Measurements from ENCODE around the gene SPINK9.

SPINK9 gene

DNA sequence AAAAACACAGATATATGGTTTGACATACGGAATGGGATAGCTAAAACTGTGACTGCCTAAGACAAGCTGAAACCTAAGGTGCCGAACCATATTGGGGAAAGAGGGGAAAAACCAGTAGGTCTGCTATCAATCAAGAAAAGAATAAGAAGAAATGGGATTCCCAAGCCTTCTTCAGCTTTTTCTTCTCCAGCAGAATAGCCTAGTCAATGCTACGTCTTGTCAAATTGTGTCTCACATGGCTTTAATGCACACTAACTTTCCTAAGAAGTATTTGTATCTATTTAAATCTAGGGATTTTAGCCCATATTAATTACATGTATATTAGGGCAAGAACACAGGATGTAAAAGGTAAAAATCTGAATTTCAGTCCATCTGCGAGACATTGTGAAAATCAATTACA, 47.6 kb downstream of the SPINK9 start:
- H2BK15ac ChIP-seq (ENCODE audit: low read depth, poor library complexity, severe bottlenecking): no peak overlapping the region
- 88% methylated on average over 2 of the region's 4 CpGs for WGBS
- no peak overlapping the region for H2AFZ ChIP-seq (ENCODE audit: low read depth, low read length)
- DNase-seq: no peak
- H3K18ac ChIP-seq (ENCODE audit: low read depth in 1 of 2, low read length in 2 of 2): no peak overlapping the region
- H4K91ac ChIP-seq (ENCODE audit: low read length): no peak overlapping the region
- H3K36me3 ChIP-seq (ENCODE audit: control insufficient read depth in 1 of 2, insufficient read depth in 2 of 2, low read depth in 1 of 2, low read length in 2 of 2): peaks cover 0 to 11% of the 10 kb centered on the region in 2 experiments
- no peaks in the 10 kb centered on the region for H3K9me3 ChIP-seq (ENCODE audit: control insufficient read depth, low read length)
- no peak overlapping the region for H4K8ac ChIP-seq (ENCODE audit: low read length)
- no peak overlapping the region for H2AK5ac ChIP-seq (ENCODE audit: low read length, severe bottlenecking)
- no peak overlapping the region for H2BK120ac ChIP-seq (ENCODE audit: low read depth, low read length)
- H3K79me1 ChIP-seq (replicated peaks; ENCODE audit: low read length, poor library complexity, severe bottlenecking): no peaks in the 10 kb centered on the region
- no peak overlapping the region for H3K23ac ChIP-seq (ENCODE audit: low read length in 2 of 2)
- no peaks in the 10 kb centered on the region for H3K4me1 ChIP-seq (ENCODE audit: control insufficient read depth, insufficient read depth, low read depth, low read length)
- H3K14ac ChIP-seq (ENCODE audit: low read length in 2 of 2): no peak overlapping the region
- no peak overlapping the region for H2BK5ac ChIP-seq (ENCODE audit: low read depth, low read length, poor library complexity, severe bottlenecking)
- peak overlapping the region in 1 of 2 experiments; percentile 98 for H3K4me3 ChIP-seq (ENCODE audit: insufficient read depth in 1 of 2, low read depth in 1 of 2, low read length in 2 of 2)
- peak overlapping the region; percentile 98 for H3K9ac ChIP-seq (ENCODE audit: low read length)
- no peaks in the 10 kb centered on the region for H3K27me3 ChIP-seq (ENCODE audit: control insufficient read depth in 1 of 2, insufficient read depth in 1 of 2, low read length in 2 of 2)
- peak overlapping the region; percentile 50 for H3K4me2 ChIP-seq (ENCODE audit: low read length, poor library complexity, severe bottlenecking)
- H2BK12ac ChIP-seq (ENCODE audit: low read length in 2 of 2): no peak overlapping the region
- H3K4ac ChIP-seq (ENCODE audit: low read depth in 1 of 2, low read length in 2 of 2): peak overlapping the region in 1 of 2 experiments; percentile 15
- no peak overlapping the region for H3K27ac ChIP-seq (ENCODE audit: low read length, poor library complexity, severe bottlenecking)

DNA sequence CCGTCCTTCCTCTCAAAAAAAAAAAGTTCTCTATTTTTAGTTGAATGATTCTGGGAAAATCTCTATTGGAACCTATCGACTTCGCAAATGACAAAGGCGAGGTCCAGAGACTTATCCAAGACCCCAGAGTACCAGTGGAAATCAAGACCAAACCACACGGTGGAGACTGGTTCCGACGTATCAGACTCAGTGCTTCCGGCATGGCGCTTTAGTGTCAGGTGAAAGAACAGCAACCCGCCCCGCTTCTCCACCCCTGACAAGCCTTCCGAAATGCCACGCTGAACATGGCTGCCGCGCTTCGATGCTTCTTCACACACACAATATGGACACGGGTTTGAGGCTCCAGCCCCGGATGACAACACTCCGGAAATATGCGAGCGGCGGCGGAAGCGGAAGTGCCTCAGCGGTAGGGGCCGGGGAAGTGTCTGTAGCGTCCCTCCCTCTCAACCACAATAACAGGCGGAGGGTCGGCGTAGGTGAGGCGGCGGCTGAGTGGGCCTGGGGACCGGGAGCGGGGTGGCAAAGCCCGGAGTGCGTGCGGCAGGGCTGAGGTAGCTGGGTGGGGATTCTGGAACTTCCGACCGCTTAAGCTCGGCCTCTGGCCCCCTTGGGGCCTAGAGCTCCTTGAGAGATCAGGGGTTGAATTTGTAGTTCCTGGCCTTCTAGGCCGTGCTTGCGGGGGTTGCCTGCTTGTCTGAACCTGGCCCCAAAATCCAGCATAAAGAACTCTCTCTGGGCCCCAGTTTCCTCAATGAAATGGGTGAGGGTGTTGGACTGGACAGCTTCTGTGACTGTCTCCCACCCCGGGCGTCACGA, 48.4 kb downstream of the SPINK9 start, which contains the start of gene FBXO38:
Gene FBXO38 (plus strand): TSS at position 395 of the 816 bp plus-strand sequence. CDS start 10,819 bp downstream, outside the sequence.
- Histone ChIP-seq H3K9me3 (ENCODE audit: control insufficient read depth, low read length) (no peaks in the 10 kb centered on the region), H3K4me1 (ENCODE audit: control insufficient read depth, insufficient read depth, low read depth, low read length) (no peaks in the 10 kb centered on the region), H2AK5ac (ENCODE audit: low read length, severe bottlenecking) (peak within 1 kb of the TSS; percentile 88), H2BK5ac (ENCODE audit: low read depth, low read length, poor library complexity, severe bottlenecking) (peak within 1 kb of the TSS; percentile 71), H3K27ac (ENCODE audit: low read length, poor library complexity, severe bottlenecking) (peak within 1 kb of the TSS; percentile 89), H2BK120ac (ENCODE audit: low read depth, low read length) (peak within 1 kb of the TSS; percentile 83), H4K8ac (ENCODE audit: low read length) (peak within 1 kb of the TSS; percentile 92), H3K18ac (ENCODE audit: low read depth in 1 of 2, low read length in 2 of 2) (peak within 1 kb of the TSS; percentile 97 to 99), H3K79me1 (replicated peaks; ENCODE audit: low read length, poor library complexity, severe bottlenecking) (no peaks in the 10 kb centered on the region), H3K27me3 (ENCODE audit: control insufficient read depth in 1 of 2, insufficient read depth in 1 of 2, low read length in 2 of 2) (no peaks in the 10 kb centered on the region), H3K36me3 (ENCODE audit: control insufficient read depth in 1 of 2, insufficient read depth in 2 of 2, low read depth in 1 of 2, low read length in 2 of 2) (peaks cover 0 to 17% of the 10 kb centered on the region in 2 experiments), H3K23ac (ENCODE audit: low read length in 2 of 2) (peak within 1 kb of the TSS; percentile 50 to 81), H3K14ac (ENCODE audit: low read length in 2 of 2) (peak within 1 kb of the TSS; percentile 62 to 90), H3K4ac (ENCODE audit: low read depth in 1 of 2, low read length in 2 of 2) (peak within 1 kb of the TSS; percentile 94 to 98), H2BK15ac (ENCODE audit: low read depth, poor library complexity, severe bottlenecking) (peak within 1 kb of the TSS; percentile 86), H2AFZ (ENCODE audit: low read depth, low read length) (peak within 1 kb of the TSS; percentile 43), H3K4me3 (ENCODE audit: insufficient read depth in 1 of 2, low read depth in 1 of 2, low read length in 2 of 2) (peak within 1 kb of the TSS; percentile 88 to 98), H3K9ac (ENCODE audit: low read length) (peak within 1 kb of the TSS; percentile 98), H3K4me2 (ENCODE audit: low read length, poor library complexity, severe bottlenecking) (peak within 1 kb of the TSS; percentile 86), H2BK12ac (ENCODE audit: low read length in 2 of 2) (peak within 1 kb of the TSS; percentile 86 to 91), H4K91ac (ENCODE audit: low read length) (peak within 1 kb of the TSS; percentile 97)
- 1% methylated on average over 26 of the region's 45 CpGs for WGBS
- peak; percentile 96 for DNase-seq

DNA sequence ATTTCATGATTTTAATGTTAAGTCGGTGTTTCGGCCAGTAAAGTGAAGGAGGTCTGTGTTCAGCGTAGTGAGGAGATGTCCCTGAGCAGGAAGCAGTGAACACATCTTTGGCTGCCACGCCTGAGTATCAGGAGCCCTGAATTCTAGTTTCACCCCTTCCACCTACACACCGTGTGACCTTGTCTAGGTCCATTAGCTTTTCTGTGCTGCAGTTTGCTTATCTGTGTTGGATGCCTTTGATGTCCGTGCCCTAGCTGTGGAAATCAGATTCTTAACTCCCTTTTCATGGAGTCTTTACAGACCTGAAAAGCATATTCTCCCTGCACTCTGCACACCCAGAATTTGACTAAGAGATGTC, 49.0 kb downstream of the SPINK9 start:
- Histone ChIP-seq H3K14ac (ENCODE audit: low read length in 2 of 2) (peak overlapping the region; percentile 62 to 87), H3K18ac (ENCODE audit: low read depth in 1 of 2, low read length in 2 of 2) (peak overlapping the region; percentile 97 to 99), H3K23ac (ENCODE audit: low read length in 2 of 2) (peak overlapping the region; percentile 23 to 81), H3K9ac (ENCODE audit: low read length) (peak overlapping the region; percentile 98), H3K27ac (ENCODE audit: low read length, poor library complexity, severe bottlenecking) (peak overlapping the region; percentile 89), H4K8ac (ENCODE audit: low read length) (peak overlapping the region; percentile 66), H4K91ac (ENCODE audit: low read length) (peak overlapping the region; percentile 83), H3K4me3 (ENCODE audit: insufficient read depth in 1 of 2, low read depth in 1 of 2, low read length in 2 of 2) (peak overlapping the region; percentile 88 to 98), H3K79me1 (replicated peaks; ENCODE audit: low read length, poor library complexity, severe bottlenecking) (peaks cover under 1% of the 10 kb centered on the region), H2BK12ac (ENCODE audit: low read length in 2 of 2) (peak overlapping the region; percentile 86 to 91), H3K36me3 (ENCODE audit: control insufficient read depth in 1 of 2, insufficient read depth in 2 of 2, low read depth in 1 of 2, low read length in 2 of 2) (peaks cover 0 to 23% of the 10 kb centered on the region in 2 experiments), H2AFZ (ENCODE audit: low read depth, low read length) (no peak overlapping the region), H3K9me3 (ENCODE audit: control insufficient read depth, low read length) (no peaks in the 10 kb centered on the region), H3K27me3 (ENCODE audit: control insufficient read depth in 1 of 2, insufficient read depth in 1 of 2, low read length in 2 of 2) (no peaks in the 10 kb centered on the region), H3K4ac (ENCODE audit: low read depth in 1 of 2, low read length in 2 of 2) (peak overlapping the region; percentile 94 to 98), H2BK5ac (ENCODE audit: low read depth, low read length, poor library complexity, severe bottlenecking) (peak overlapping the region; percentile 11), H3K4me2 (ENCODE audit: low read length, poor library complexity, severe bottlenecking) (peak overlapping the region; percentile 86), H2AK5ac (ENCODE audit: low read length, severe bottlenecking) (peak overlapping the region; percentile 88), H2BK120ac (ENCODE audit: low read depth, low read length) (peak overlapping the region; percentile 83), H3K4me1 (ENCODE audit: control insufficient read depth, insufficient read depth, low read depth, low read length) (no peaks in the 10 kb centered on the region), H2BK15ac (ENCODE audit: low read depth, poor library complexity, severe bottlenecking) (no peak overlapping the region)
- WGBS: 16% methylated on average over 6 of the region's 6 CpGs
- no peak for DNase-seq

GRCh38 chr5:148385094-148385493, 49.7 kb downstream of the SPINK9 start:
- H3K4me1 ChIP-seq (ENCODE audit: control insufficient read depth, insufficient read depth, low read depth, low read length): no peaks in the 10 kb centered on the region
- no peaks in the 10 kb centered on the region for H3K27me3 ChIP-seq (ENCODE audit: control insufficient read depth in 1 of 2, insufficient read depth in 1 of 2, low read length in 2 of 2)
- H4K91ac ChIP-seq (ENCODE audit: low read length): no peak overlapping the region
- H3K23ac ChIP-seq (ENCODE audit: low read length in 2 of 2): no peak overlapping the region
- no peak overlapping the region for H3K14ac ChIP-seq (ENCODE audit: low read length in 2 of 2)
- H2BK120ac ChIP-seq (ENCODE audit: low read depth, low read length): no peak overlapping the region
- no CpG with 5 or more reads among the region's 1 CpG for WGBS
- H3K9me3 ChIP-seq (ENCODE audit: control insufficient read depth, low read length): no peaks in the 10 kb centered on the region
- H3K36me3 ChIP-seq (ENCODE audit: control insufficient read depth in 1 of 2, insufficient read depth in 2 of 2, low read depth in 1 of 2, low read length in 2 of 2): peaks cover 0 to 25% of the 10 kb centered on the region in 2 experiments
- DNase-seq: no peak
- no peak overlapping the region for H3K4me2 ChIP-seq (ENCODE audit: low read length, poor library complexity, severe bottlenecking)
- no peak overlapping the region for H3K18ac ChIP-seq (ENCODE audit: low read depth in 1 of 2, low read length in 2 of 2)
- H4K8ac ChIP-seq (ENCODE audit: low read length): no peak overlapping the region
- no peak overlapping the region for H3K4ac ChIP-seq (ENCODE audit: low read depth in 1 of 2, low read length in 2 of 2)
- no peak overlapping the region for H2BK15ac ChIP-seq (ENCODE audit: low read depth, poor library complexity, severe bottlenecking)
- H3K27ac ChIP-seq (ENCODE audit: low read length, poor library complexity, severe bottlenecking): no peak overlapping the region
- H2BK12ac ChIP-seq (ENCODE audit: low read length in 2 of 2): no peak overlapping the region
- H3K4me3 ChIP-seq (ENCODE audit: insufficient read depth in 1 of 2, low read depth in 1 of 2, low read length in 2 of 2): peak overlapping the region in 1 of 2 experiments; percentile 98
- peak overlapping the region; percentile 98 for H3K9ac ChIP-seq (ENCODE audit: low read length)
- H3K79me1 ChIP-seq (replicated peaks; ENCODE audit: low read length, poor library complexity, severe bottlenecking): peaks cover 2% of the 10 kb centered on the region
- no peak overlapping the region for H2BK5ac ChIP-seq (ENCODE audit: low read depth, low read length, poor library complexity, severe bottlenecking)
- H2AFZ ChIP-seq (ENCODE audit: low read depth, low read length): no peak overlapping the region
- no peak overlapping the region for H2AK5ac ChIP-seq (ENCODE audit: low read length, severe bottlenecking)

Data from mesenchymal stem cell (in vitro differentiated cells and primary cell).